ENCODE results near the gene COASY.
"Not testable (repeated sequence)": the region's sequence is repeated elsewhere in the genome, so short reads cannot be mapped to it uniquely, and the experiment has no call there.

COASY gene

GRCh38 chr17:42553161-42553818, 8.7 kb upstream of the COASY start:
- no peak for DNase-seq (ENCODE audit: low read depth)

- no peak for DNase-seq (ENCODE audit: low read depth)
These were observed 8.1 kb upstream of the COASY start for GRCh38 chr17:42553866-42554249.

- DNase-seq (ENCODE audit: low read depth) = peak; percentile 55
These were observed 7.5 kb upstream of the COASY start for GRCh38 chr17:42554250-42555121.

- no peak for DNase-seq (ENCODE audit: low read depth)
These were observed 6.8 kb upstream of the COASY start for GRCh38 chr17:42555122-42555622.

GRCh38 chr17:42555961-42556617, 5.9 kb upstream of the COASY start:
- DNase-seq (ENCODE audit: low read depth) = not testable (repeated sequence)

- no peak for DNase-seq (ENCODE audit: low read depth)
These were observed 2.9 kb upstream of the COASY start for GRCh38 chr17:42559075-42559474.

GRCh38 chr17:42560246-42560645, 1.7 kb upstream of the COASY start:
- DNase-seq (ENCODE audit: low read depth) = no peak

GRCh38 chr17:42562388-42563142, 617 bp downstream of the COASY start:
- DNase-seq (ENCODE audit: low read depth) = no peak

GRCh38 chr17:42563143-42563509, 1.2 kb downstream of the COASY start:
- no peak for DNase-seq (ENCODE audit: low read depth)

GRCh38 chr17:42563543-42563942, 1.6 kb downstream of the COASY start:
- no peak for DNase-seq (ENCODE audit: low read depth)

GRCh38 chr17:42563950-42564349, 2.0 kb downstream of the COASY start:
- DNase-seq (ENCODE audit: low read depth) = no peak

- no peak for DNase-seq (ENCODE audit: low read depth)
These were observed 3.0 kb downstream of the COASY start for GRCh38 chr17:42564815-42565522.

GRCh38 chr17:42565523-42566214, 3.7 kb downstream of the COASY start:
- no peak for DNase-seq (ENCODE audit: low read depth)

- DNase-seq (ENCODE audit: low read depth) = no peak
These were observed 4.4 kb downstream of the COASY start for GRCh38 chr17:42566215-42566882.

- DNase-seq (ENCODE audit: low read depth) = peak; percentile 83
These were observed 5.1 kb downstream of the COASY start, which contains the start of gene MLX for GRCh38 chr17:42566883-42567573. Gene MLX, plus strand, starts transcription at chr17:42567100. Its CDS starts 25 bp downstream, at chr17:42567125.

- no peak for DNase-seq (ENCODE audit: low read depth)
These were observed 6.6 kb downstream of the COASY start for GRCh38 chr17:42568341-42569111.

GRCh38 chr17:42571435-42572225, 9.7 kb downstream of the COASY start:
- DNase-seq (ENCODE audit: low read depth) = no peak

GRCh38 chr17:42573095-42573494, 11.1 kb downstream of the COASY start:
- DNase-seq (ENCODE audit: low read depth) = no peak

All from stimulated activated CD8-positive, alpha-beta memory T cell treated with anti-CD3 and anti-CD28 coated beads, Interleukin-15, amount 100 ng/mL, for 24 hours (primary cell).